Activated naive CD8-positive, alpha-beta T cell treated with anti-CD3 and anti-CD28 coated beads, Interleukin-2, amount 50 U/mL, for 24 hours (primary cell): ENCODE measurements around the gene PRSS57.
A peak's percentile ranks its signal among the peaks of the same experiment; 100 is the strongest.

ENCODE experiments used
- ATAC-seq: fragments of 150-1000 bp; cut with Tn5 transposase; one replicate; pipeline ENCODE4 v1.10.0; 2021
- DNase-seq: peaks from one replicate; pipeline ENCODE4 v3.0.0; 2021
- H3K27ac Mint-ChIP-seq: one replicate; pipeline ENCODE4 v1.8.0; 2021; ENCODE audit warnings: mild to moderate bottlenecking, mixed read lengths
- H3K27me3 Mint-ChIP-seq: one replicate; pipeline ENCODE4 v1.8.0; 2021; ENCODE audit warnings: mixed read lengths
- H3K36me3 Mint-ChIP-seq: one replicate; pipeline ENCODE4 v1.8.0; 2021; ENCODE audit warnings: low read depth, mixed read lengths
- H3K4me1 Mint-ChIP-seq: one replicate; pipeline ENCODE4 v1.8.0; 2021; ENCODE audit warnings: mixed read lengths
- H3K4me3 Mint-ChIP-seq: one replicate; pipeline ENCODE4 v1.8.0; 2021; ENCODE audit warnings: mild to moderate bottlenecking, moderate library complexity, mixed read lengths
- H3K9me3 Mint-ChIP-seq: one replicate; pipeline ENCODE4 v1.8.0; 2021; ENCODE audit warnings: mixed read lengths

The PRSS57 gene

GRCh38 chr19:647566-648284, 47.5 kb downstream of the PRSS57 start:
- H3K4me3 Mint-ChIP-seq: no peak overlapping the region
- ATAC-seq: no peak
- H3K27me3 Mint-ChIP-seq: no peaks in the 10 kb centered on the region
- peaks cover 10% of the 10 kb centered on the region for H3K36me3 Mint-ChIP-seq
- DNase-seq: no peak
- peaks cover 3% of the 10 kb centered on the region for H3K4me1 Mint-ChIP-seq
- H3K9me3 Mint-ChIP-seq: no peaks in the 10 kb centered on the region
- H3K27ac Mint-ChIP-seq: no peak overlapping the region

DNA sequence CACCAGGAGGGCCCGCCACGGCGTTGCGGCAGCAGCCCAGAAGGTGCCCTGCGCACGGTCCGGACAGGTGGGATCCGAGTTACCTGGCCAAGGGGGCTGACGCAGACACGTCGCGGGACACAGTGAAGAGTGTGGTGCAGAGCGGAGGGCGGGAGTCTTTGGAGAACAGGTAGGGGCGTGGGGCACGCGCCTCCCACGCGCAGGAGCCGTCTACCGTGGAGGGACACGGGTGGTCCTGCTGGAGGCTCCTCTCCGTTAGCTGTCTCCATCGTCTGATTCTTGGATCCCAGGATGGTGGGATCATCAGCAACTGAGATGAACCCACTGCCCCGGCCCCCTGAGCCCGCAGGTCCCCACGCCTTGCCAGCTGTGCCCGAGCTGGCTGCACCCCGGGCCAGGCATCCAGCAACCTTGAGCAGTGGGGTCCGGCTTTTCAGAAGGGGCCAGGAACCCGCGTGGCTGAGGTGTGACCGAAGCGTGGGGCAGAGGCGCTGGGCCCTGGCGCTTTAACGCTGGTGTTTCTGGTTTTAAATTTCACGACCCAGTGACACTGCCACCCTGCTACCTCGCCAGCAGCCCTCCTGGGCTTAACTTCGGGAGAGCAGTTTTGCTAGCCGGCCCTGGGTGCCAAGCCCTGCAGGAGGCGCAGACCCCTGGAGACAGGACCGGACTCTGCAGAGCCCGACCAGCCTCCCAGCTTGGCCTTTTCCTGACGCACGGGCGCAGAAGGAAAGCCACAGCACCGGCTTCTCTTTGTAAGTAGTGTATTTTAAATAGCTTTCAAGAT, 48.3 kb downstream of the PRSS57 start:
- Mint-ChIP-seq H3K9me3 (no peaks in the 10 kb centered on the region), H3K4me1 (peaks cover 3% of the 10 kb centered on the region), H3K36me3 (peaks cover 10% of the 10 kb centered on the region), H3K27ac (no peak overlapping the region), H3K27me3 (no peaks in the 10 kb centered on the region), H3K4me3 (no peak overlapping the region)
- DNase-seq (no peak), ATAC-seq (no peak)

DNA sequence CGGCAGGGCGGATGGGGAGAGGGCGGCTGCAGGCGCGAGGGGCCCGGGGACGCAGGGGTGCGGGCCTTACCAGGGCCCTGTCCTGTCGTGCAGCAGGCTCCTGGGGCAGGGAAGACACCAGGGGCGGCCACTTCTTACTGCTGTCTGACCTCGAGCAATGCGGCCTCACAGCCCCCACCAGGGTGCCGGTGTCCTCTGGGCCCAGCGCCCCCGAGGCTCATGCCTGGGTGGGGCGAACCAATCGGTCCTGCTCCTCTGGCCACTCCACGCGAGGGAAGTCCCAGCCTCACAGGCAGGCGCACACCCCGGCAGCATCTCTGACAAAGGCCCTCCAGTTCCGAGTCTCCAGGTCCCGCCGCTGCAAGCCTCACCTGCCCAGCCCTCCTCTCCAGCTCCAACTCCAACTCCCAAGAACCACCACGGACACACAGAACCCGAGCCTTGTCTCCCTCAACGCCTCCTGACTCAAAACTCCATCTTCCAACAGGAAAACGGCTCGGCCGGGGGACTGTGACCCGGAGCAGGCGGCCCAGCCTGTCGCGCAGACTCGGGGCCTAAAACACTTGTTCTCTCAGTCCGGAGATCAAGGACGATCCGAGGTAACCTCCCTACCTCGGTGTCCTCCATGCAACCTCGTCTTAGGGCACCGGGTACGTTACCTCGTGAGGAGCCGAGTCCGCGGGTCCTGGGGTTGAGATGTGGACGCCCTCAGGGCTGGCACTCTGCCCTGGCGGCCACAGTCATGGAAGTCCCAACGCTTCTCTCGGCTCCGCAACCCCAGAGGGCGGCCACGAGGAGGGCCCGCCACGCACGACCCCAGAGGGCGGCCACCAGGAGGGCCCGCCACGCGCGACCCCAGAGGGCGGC, 49.1 kb downstream of the PRSS57 start:
- H3K27me3 Mint-ChIP-seq: no peaks in the 10 kb centered on the region
- H3K27ac Mint-ChIP-seq: peak overlapping the region; percentile 19
- H3K9me3 Mint-ChIP-seq: no peaks in the 10 kb centered on the region
- no peak overlapping the region for H3K4me3 Mint-ChIP-seq
- H3K4me1 Mint-ChIP-seq: peaks cover 3% of the 10 kb centered on the region
- peaks cover 10% of the 10 kb centered on the region for H3K36me3 Mint-ChIP-seq
- DNase-seq (no peak), ATAC-seq (no peak)

DNA sequence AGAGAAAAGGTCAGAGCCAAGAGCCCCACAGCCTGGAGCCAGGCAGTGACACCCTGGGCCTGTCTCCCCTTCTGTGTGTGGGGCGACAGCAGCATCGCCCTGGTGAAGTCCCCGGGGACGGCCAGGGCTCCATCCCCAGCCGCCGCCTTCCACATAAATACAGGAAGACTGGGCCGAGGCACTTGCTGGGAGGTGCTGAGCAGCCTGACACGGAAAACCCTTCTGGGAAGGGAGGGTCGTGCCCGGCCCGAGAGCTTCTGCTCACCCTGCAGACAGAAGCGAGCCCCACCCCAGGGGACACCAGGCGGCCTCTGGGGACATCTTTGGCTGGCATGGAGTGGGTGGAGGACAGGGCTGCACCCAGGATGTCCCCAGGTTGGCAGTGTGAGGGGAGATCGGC, 50.5 kb downstream of the PRSS57 start:
- H3K4me1 Mint-ChIP-seq: no peaks in the 10 kb centered on the region
- no peaks in the 10 kb centered on the region for H3K27me3 Mint-ChIP-seq
- no peak for DNase-seq
- no peaks in the 10 kb centered on the region for H3K9me3 Mint-ChIP-seq
- no peak overlapping the region for H3K27ac Mint-ChIP-seq
- no peak overlapping the region for H3K4me3 Mint-ChIP-seq
- H3K36me3 Mint-ChIP-seq: peaks cover 10% of the 10 kb centered on the region
- no peak for ATAC-seq

DNA sequence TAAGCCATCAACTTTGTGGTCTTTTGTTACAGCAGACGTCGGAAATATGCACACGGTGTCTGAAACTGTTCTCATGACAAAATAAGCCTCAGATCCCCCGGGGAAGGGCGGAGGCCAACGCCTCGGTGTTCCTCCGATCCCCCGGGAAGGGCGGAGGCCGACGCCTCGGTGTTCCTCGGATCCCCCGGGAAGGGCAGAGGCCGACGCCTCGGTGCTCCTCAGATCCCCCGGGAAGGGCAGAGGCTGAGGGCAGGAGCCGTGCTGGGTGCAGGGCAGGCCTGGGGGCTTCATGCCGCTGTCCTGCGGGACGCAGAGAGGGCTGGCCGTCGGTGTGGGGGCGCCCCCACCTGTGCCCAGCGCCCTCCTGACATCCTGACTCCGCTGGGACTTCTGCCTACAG, 50.9 kb downstream of the PRSS57 start:
- Mint-ChIP-seq H3K4me1 (peaks cover 2% of the 10 kb centered on the region), H3K9me3 (no peaks in the 10 kb centered on the region), H3K4me3 (no peak overlapping the region), H3K27me3 (peaks cover under 1% of the 10 kb centered on the region), H3K27ac (no peak overlapping the region), H3K36me3 (peaks cover 10% of the 10 kb centered on the region)
- no peak for ATAC-seq
- DNase-seq: no peak

GRCh38 chr19:643736-644135, 51.5 kb downstream of the PRSS57 start:
- DNase-seq (no peak), ATAC-seq (no peak)
- H3K4me1 Mint-ChIP-seq: peaks cover 6% of the 10 kb centered on the region
- no peak overlapping the region for H3K27ac Mint-ChIP-seq
- H3K27me3 Mint-ChIP-seq: peaks cover 2% of the 10 kb centered on the region
- H3K4me3 Mint-ChIP-seq: no peak overlapping the region
- no peaks in the 10 kb centered on the region for H3K9me3 Mint-ChIP-seq
- peaks cover 10% of the 10 kb centered on the region for H3K36me3 Mint-ChIP-seq

DNA sequence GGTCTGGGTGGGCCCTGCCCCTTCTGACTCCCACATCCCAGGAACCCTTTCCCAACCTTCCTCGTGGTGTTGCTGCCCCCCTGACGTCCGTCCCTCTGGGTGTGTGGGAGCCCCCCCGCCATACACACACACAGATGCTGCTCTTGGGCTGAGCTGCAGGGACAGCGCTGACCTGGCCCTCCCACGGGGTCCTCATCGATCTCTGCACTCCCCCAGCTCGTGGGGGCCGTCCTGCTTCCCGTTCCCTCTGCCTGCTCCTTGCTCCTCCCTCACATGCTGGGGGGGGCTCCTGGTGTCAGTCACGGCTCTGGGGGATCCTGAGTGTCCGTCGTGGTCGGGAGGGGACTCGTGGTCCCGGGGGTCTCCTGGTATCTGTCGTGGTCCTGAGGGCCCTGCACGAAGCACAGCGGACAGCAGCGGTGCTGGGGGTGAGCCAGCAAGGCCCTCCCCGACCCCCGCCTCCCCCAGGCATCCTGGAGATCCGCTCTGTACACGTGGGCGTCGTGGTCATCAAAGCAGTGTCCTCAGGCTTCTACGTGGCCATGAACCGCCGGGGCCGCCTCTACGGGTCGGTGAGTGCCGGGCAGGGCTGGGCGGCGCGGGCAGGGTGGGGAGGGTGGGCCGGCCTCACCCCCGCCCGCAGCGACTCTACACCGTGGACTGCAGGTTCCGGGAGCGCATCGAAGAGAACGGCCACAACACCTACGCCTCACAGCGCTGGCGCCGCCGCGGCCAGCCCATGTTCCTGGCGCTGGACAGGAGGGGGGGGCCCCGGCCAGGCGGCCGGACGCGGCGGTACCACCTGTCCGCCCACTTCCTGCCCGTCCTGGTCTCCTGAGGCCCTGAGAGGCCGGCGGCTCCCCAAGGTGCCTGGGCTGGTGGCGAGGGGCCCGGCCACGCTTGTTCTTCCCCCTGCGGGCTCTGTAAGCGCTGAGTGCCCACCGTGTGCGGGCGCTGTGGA, 52.2 kb downstream of the PRSS57 start:
- DNase-seq (no peak), ATAC-seq (no peak)
- peaks cover 6% of the 10 kb centered on the region for H3K4me1 Mint-ChIP-seq
- peaks cover 7% of the 10 kb centered on the region for H3K36me3 Mint-ChIP-seq
- H3K9me3 Mint-ChIP-seq: no peaks in the 10 kb centered on the region
- H3K27ac Mint-ChIP-seq: no peak overlapping the region
- no peak overlapping the region for H3K4me3 Mint-ChIP-seq
- peaks cover 2% of the 10 kb centered on the region for H3K27me3 Mint-ChIP-seq

DNA sequence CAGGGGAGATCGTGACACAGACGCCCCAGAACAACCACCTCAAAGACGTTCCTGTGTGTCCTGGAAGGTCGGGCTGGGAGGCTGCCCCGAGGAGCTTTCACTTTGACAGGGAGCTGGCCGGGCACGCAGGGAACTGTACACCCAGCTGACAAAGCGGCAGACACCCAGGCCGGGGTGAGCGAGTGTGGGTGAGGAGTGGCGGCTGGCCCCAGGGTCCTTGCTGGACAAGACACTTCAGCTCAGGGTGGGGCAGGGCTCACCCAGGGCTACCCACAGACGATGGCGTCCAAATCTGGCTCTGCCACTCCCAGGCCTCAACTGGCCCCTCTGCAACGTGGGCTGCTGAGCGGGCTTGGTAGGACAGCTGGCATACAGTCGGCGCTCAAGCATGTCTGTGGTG, 53.5 kb downstream of the PRSS57 start:
- H3K27ac Mint-ChIP-seq: peak overlapping the region; percentile 35
- no peak for DNase-seq
- no peaks in the 10 kb centered on the region for H3K9me3 Mint-ChIP-seq
- H3K4me3 Mint-ChIP-seq: no peak overlapping the region
- H3K27me3 Mint-ChIP-seq: peaks cover 2% of the 10 kb centered on the region
- peaks cover 9% of the 10 kb centered on the region for H3K4me1 Mint-ChIP-seq
- no peak for ATAC-seq
- H3K36me3 Mint-ChIP-seq: peaks cover 6% of the 10 kb centered on the region

DNA sequence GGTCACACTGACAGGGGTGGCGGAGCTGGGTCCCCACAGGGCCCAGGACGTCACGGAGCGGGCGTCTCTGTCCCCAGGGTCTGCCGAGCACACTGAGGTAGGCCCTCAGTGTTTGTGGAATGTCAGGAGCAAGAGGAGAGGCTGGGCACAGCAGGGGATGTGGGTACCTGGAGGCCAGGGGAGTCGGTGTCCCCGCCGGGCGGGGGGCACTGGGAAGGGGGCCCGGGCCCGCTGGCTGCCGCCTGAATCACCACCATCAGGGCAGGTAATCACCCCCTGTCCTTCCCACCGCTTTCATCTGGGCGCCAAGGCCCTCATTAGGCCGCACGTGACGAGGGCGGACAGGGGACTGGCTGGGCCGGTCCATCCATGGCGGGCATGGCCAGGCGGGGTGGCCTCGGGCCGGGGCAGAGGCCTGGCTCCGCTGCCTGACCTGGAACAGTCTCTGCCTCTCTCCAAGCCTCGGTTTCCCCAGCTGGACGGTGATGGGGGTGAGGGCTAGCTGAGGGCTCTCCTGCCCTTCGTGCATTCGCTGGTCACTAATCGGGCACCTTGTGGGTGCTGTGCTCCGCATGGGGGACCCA, 54.6 kb downstream of the PRSS57 start:
- Mint-ChIP-seq H3K27me3 (peaks cover 2% of the 10 kb centered on the region), H3K27ac (no peak overlapping the region), H3K4me3 (no peak overlapping the region), H3K36me3 (peaks cover 2% of the 10 kb centered on the region), H3K4me1 (peaks cover 9% of the 10 kb centered on the region), H3K9me3 (no peaks in the 10 kb centered on the region)
- ATAC-seq (no peak), DNase-seq (no peak)

DNA sequence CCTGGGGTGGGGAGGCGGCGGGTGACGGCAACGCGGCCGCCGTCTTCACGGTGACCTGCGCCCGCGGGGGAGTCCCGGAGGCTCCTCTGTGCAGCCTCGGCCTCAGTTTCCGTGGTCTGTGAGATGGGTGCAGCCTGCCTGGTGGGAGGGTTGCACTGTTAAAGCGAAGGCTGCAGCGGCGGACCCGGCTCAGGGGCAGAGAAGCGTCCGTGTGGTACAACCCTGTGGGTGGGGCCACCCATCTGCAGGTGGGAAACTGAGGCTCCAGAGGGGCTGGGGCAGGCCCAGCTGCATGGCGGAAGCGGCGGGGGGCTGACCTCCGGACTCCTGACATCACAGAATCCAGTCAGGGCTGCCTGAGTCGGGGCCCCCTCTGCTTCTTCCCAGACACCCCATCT, 55.1 kb downstream of the PRSS57 start:
- ATAC-seq (peak; percentile 1), DNase-seq (no peak)
- no peak overlapping the region for H3K4me3 Mint-ChIP-seq
- peaks cover 2% of the 10 kb centered on the region for H3K27me3 Mint-ChIP-seq
- H3K9me3 Mint-ChIP-seq: no peaks in the 10 kb centered on the region
- peaks cover 9% of the 10 kb centered on the region for H3K4me1 Mint-ChIP-seq
- peaks cover 2% of the 10 kb centered on the region for H3K36me3 Mint-ChIP-seq
- no peak overlapping the region for H3K27ac Mint-ChIP-seq

DNA sequence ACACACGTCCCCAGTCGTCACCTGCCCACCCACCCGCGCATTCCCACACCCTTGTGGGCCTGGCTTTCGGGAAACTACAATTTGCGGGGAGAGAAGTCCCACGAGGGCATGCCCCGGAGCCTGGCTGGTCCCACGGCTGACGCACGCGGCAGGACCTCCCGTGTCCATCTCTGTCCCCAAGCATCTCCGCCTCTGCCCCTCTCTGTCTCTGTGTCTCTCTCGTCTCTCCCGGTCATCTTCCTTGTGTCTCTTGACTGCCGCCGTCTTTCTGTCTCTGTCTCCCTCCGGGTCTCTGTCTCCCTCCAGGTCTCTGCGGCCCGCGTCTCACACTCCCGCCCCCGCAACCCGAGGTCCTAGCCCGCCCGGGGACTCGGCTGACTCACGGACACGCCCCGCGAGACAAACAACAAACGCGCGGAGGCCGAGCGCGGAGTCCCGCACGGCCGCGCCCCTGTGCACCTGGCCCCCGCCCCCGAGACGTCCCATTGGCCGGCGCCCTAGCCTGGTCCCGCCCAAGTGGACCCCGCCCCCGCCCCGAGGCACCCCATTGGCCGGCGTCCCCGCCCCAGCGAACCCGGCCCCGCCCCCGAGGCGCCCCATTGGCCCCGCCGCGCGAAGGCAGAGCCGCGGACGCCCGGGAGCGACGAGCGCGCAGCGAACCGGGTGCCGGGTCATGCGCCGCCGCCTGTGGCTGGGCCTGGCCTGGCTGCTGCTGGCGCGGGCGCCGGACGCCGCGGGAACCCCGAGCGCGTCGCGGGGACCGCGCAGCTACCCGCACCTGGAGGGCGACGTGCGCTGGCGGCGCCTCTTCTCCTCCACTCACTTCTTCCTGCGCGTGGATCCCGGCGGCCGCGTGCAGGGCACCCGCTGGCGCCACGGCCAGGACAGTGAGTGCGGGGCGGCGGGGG, 55.7 kb downstream of the PRSS57 start, which contains the start of gene FGF22:
Gene FGF22, plus strand, starts transcription at position 627 of the 908 bp plus-strand sequence. Its CDS starts 47 bp downstream, at position 674.
- no peaks in the 10 kb centered on the region for H3K9me3 Mint-ChIP-seq
- DNase-seq (peak; percentile 95), ATAC-seq (peak; percentile 89)
- H3K27me3 Mint-ChIP-seq: peaks cover 2% of the 10 kb centered on the region
- H3K4me1 Mint-ChIP-seq: peaks cover 9% of the 10 kb centered on the region
- peak within 1 kb of the TSS; percentile 79 for H3K4me3 Mint-ChIP-seq
- H3K36me3 Mint-ChIP-seq: no peaks in the 10 kb centered on the region
- peak within 1 kb of the TSS; percentile 83 for H3K27ac Mint-ChIP-seq

DNA sequence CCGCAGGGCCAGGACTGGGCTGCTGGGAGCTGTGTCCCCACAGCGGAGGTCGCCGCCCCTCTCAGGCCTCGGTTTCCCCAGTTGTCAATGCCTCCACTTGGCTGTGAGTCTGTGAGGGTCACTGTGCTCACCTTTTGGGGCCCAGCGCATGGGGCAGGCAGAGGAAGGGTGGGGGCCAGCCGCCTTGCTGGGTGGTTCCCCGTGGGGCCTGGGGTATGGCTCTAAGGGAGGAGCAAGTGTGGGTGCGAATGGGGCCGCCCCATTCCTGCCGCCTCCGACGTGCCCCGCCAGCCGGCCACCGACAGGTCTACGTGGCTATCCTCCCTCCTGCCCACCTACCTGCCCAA, 56.4 kb downstream of the PRSS57 start:
- no peak for DNase-seq
- H3K9me3 Mint-ChIP-seq: no peaks in the 10 kb centered on the region
- peak overlapping the region; percentile 79 for H3K4me3 Mint-ChIP-seq
- H3K36me3 Mint-ChIP-seq: no peaks in the 10 kb centered on the region
- no peak overlapping the region for H3K27ac Mint-ChIP-seq
- H3K27me3 Mint-ChIP-seq: peaks cover 2% of the 10 kb centered on the region
- H3K4me1 Mint-ChIP-seq: peaks cover 14% of the 10 kb centered on the region
- no peak for ATAC-seq
